RWPE2 (cell line): Measurements from ENCODE around the gene CDYL2.

Source experiments
- ATAC-seq: fragments of 200-7000 bp; cut with Tn5 transposase; 3 replicates; pipeline ENCODE4 v1.9.1; 2021; ENCODE audit warnings: low read depth
- DNase-seq: peaks from one replicate; pipeline ENCODE4 v3.0.0-alpha.2; 2020; ENCODE audit warnings: low spot score
- H3K27ac ChIP-seq: fragments of 450-650 bp; 2 replicates; pipeline ENCODE4 v1.5.1; 2017; ENCODE audit warnings: mild to moderate bottlenecking; ENCODE audit not compliant: poor library complexity, severe bottlenecking
- H3K27me3 ChIP-seq: fragments of 250-450 bp; sonication (Bioruptor Pico); 2 replicates; pipeline ENCODE4 v1.5.1; 2021; ENCODE audit warnings: mild to moderate bottlenecking, moderate library complexity; ENCODE audit not compliant: insufficient read depth, poor library complexity, severe bottlenecking
- H3K36me3 ChIP-seq: fragments of 250-450 bp; sonication (Bioruptor Pico); 2 replicates; pipeline ENCODE4 v1.5.1; 2020; ENCODE audit warnings: low read depth, mild to moderate bottlenecking, moderate library complexity
- H3K4me1 ChIP-seq: fragments of 250-450 bp; sonication (Bioruptor Pico); 2 replicates; pipeline ENCODE4 v1.5.1; 2021; ENCODE audit warnings: mild to moderate bottlenecking, moderate library complexity; ENCODE audit not compliant: insufficient read depth, poor library complexity, severe bottlenecking
- H3K4me3 ChIP-seq: fragments of 250-450 bp; sonication (Bioruptor Pico); 2 replicates; pipeline ENCODE4 v1.5.1; 2021; ENCODE audit warnings: mild to moderate bottlenecking, moderate library complexity; ENCODE audit not compliant: severe bottlenecking
- H3K9me3 ChIP-seq: fragments of 250-450 bp; sonication (Bioruptor Pico); 2 replicates; pipeline ENCODE4 v1.5.1; 2021; ENCODE audit warnings: mild to moderate bottlenecking, moderate library complexity; ENCODE audit not compliant: severe bottlenecking
- CTCF ChIP-seq: fragments of 450-650 bp; IDR thresholded peaks from one replicate; pipeline ENCODE4 v1.5.1; 2017; ENCODE audit warnings: mild to moderate bottlenecking, moderate library complexity; ENCODE audit not compliant: poor library complexity, severe bottlenecking

CDYL2 gene

GRCh38 chr16:80705596-80705995, 98.8 kb downstream of the CDYL2 start:
- Histone ChIP-seq H3K27ac (no peak overlapping the region), H3K4me1 (no peaks in the 10 kb centered on the region), H3K36me3 (no peaks in the 10 kb centered on the region), H3K27me3 (no peaks in the 10 kb centered on the region), H3K9me3 (no peaks in the 10 kb centered on the region), H3K4me3 (no peak overlapping the region)
- DNase-seq, result no peak
- TF ChIP-seq CTCF, result no peak
- no peak for ATAC-seq

- Histone ChIP-seq H3K36me3 (no peaks in the 10 kb centered on the region), H3K9me3 (no peaks in the 10 kb centered on the region), H3K4me1 (no peaks in the 10 kb centered on the region), H3K27ac (no peak overlapping the region), H3K27me3 (no peaks in the 10 kb centered on the region), H3K4me3 (no peak overlapping the region)
- no peak for DNase-seq
- TF ChIP-seq CTCF, result no peak
- ATAC-seq, result no peak
These were observed 99.5 kb downstream of the CDYL2 start for GRCh38 chr16:80704751-80705505.

DNA sequence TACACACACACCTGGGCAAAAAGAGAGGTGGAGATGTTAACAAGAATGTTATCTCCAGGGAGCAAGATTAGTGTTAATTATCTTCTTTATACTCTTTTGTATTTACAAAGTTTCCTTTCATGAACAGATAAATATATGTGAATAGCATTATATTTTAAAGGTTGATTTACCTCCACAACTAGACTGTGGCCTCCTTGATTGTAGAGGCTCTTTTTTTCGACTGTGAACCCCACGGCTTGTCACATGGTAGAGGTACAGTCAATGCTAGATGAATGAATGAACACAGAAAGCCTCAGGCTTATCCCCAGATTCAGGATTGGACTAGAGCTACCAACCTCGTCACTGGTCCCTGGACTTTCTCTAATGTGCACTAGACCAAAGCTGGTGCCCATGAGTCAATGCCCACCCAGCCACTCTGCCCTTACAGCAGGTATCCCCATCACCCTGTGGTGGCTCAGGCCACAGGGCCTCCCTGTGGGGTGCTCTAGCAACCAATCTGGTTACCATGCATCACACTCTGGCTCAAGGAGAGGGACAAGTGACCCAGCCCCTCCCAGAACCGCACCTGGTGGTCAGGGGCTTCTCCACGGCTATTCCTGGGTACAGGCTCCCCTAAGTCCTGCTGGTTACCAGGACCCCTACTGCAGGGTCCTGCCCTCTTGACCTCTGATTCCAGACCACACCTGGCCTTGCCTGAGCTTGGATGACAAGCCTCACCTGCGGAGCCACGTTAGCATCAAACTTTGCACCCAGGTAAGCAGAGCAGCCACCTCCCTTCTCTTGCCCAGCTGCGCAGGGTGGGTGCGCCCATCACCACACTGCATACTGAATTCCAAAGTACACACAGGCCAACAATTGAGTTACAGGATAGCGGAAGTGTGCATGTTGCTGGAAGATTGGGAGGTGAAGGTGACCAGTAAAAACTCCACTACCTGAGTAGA, 101.0 kb downstream of the CDYL2 start:
- H3K4me3 ChIP-seq, result no peak overlapping the region
- no peak for ATAC-seq
- H3K27me3 ChIP-seq, result no peaks in the 10 kb centered on the region
- no peak for TF ChIP-seq CTCF
- H3K27ac ChIP-seq, result no peak overlapping the region
- no peak for DNase-seq
- H3K4me1 ChIP-seq, result no peaks in the 10 kb centered on the region
- no peaks in the 10 kb centered on the region for H3K36me3 ChIP-seq
- H3K9me3 ChIP-seq, result no peaks in the 10 kb centered on the region

DNA sequence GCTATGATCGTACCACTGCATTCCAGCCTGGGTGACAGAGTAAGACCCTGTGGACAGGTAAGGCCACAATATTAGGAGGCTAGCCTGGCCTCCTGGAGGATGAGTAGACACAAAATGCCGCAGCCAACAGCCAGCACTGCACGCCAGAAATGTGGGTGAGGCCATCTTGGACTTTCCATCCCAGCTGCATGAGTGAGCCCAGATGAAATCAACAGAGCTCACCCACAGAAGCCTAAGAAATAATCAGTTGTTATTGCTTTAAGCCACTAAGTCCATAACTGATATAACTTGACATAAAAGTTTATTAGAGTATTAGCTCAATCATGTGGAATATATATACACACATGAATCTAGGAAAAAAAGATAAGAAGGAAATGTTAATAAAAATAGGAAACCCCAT, 101.7 kb downstream of the CDYL2 start:
- no peak overlapping the region for H3K4me3 ChIP-seq
- no peaks in the 10 kb centered on the region for H3K4me1 ChIP-seq
- DNase-seq, result no peak
- TF ChIP-seq CTCF, result no peak
- H3K27me3 ChIP-seq, result no peaks in the 10 kb centered on the region
- H3K36me3 ChIP-seq, result no peaks in the 10 kb centered on the region
- no peak overlapping the region for H3K27ac ChIP-seq
- no peak for ATAC-seq
- H3K9me3 ChIP-seq, result no peaks in the 10 kb centered on the region
